Right forelimb (tissue), 1 donor: ENCODE results near the gene GPR61.

Experiments used
- DNase-seq: peaks from one replicate; pipeline ENCODE4 v3.0.0-alpha.2; 2018

Gene GPR61

GRCh38 chr1:109578947-109579443, 39.3 kb downstream of the GPR61 start:
- no peak for DNase-seq

- no peak for DNase-seq
Measured at GRCh38 chr1:109579491-109579890, 39.8 kb downstream of the GPR61 start.

GRCh38 chr1:109582021-109582420, 42.3 kb downstream of the GPR61 start:
- DNase-seq: no peak

- DNase-seq: no peak
Measured at GRCh38 chr1:109584766-109585165, 45.1 kb downstream of the GPR61 start.

GRCh38 chr1:109586055-109586454, 46.4 kb downstream of the GPR61 start:
- no peak for DNase-seq

GRCh38 chr1:109589177-109589576, 49.5 kb downstream of the GPR61 start:
- DNase-seq: no peak

- DNase-seq: no peak
Measured at GRCh38 chr1:109589679-109590078, 50.0 kb downstream of the GPR61 start.

GRCh38 chr1:109592916-109593315, 53.2 kb downstream of the GPR61 start:
- no peak for DNase-seq

GRCh38 chr1:109595531-109595930, 55.9 kb downstream of the GPR61 start:
- DNase-seq: no peak
